PFSK-1 (cell line): ENCODE measurements around the gene SCART1.

Source experiments
- POLR2AphosphoS5 ChIP-seq: IDR thresholded peaks from 2 replicates; pipeline ENCODE4 v1.6.1; 2012; ENCODE audit warnings: low read depth, mild to moderate bottlenecking, control low read depth, low read length, moderate library complexity
- SIN3A ChIP-seq: IDR thresholded peaks from 2 replicates; pipeline ENCODE4 v1.6.1; 2012; ENCODE audit warnings: mild to moderate bottlenecking, low read length, moderate library complexity, borderline replicate concordance; ENCODE audit not compliant: insufficient read depth

DNA sequence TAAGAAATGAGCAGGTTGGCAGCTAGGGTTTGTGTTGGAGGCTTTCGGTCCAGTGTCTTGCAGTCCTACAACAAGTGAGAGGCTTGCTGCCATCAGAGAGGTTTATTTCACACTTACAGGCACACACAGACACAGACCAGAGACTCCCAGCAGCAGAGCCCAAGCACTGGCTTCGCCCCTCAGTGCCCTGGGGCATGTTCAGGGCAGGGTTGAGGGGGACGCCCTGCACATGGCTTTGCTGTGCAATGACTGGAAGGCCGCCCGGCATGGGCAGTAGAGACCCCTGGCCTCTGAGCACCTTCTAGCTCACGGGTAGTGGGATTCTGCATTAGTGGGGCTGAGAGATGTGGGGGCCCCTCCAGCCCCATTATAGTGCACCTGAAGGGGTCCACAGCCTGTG, 33.2 kb upstream of the SCART1 start:
- TF ChIP-seq SIN3A (no peak), POLR2AphosphoS5 (no peak)
